HCT116 (cell line): Measurements from ENCODE around the gene KLF9.

ENCODE experiments used
- CTCF ChIP-seq, 3 experiments: fragments of 200-600 bp in 1 of 3; sonication (generic) in 1 of 3; IDR thresholded peaks in 2 of 3; conservative IDR thresholded peaks in 1 of 3; 2 replicates each; pipeline ENCODE4 v1.5.1; 2012 to 2017; ENCODE audit warnings: low read depth in 2 of 3, low read length in 2 of 3, antibody characterized with exemption in 1 of 3, borderline replicate concordance in 1 of 3, control low read depth in 1 of 3, mild to moderate bottlenecking in 1 of 3, mixed read lengths in 1 of 3, mixed run types in 1 of 3, moderate library complexity in 1 of 3; ENCODE audit not compliant: insufficient read depth in 1 of 3
- EZH2 ChIP-seq: fragments of 200-600 bp; sonication (generic); IDR thresholded peaks from 2 replicates; pipeline ENCODE4 v1.6.1; 2017; ENCODE audit warnings: antibody characterized with exemption, mixed run types
- POLR2AphosphoS5 ChIP-seq: IDR thresholded peaks from 2 replicates; pipeline ENCODE4 v1.6.1; 2011; ENCODE audit warnings: mild to moderate bottlenecking, low read depth, low read length, moderate library complexity

GRCh38 chr9:70415041-70415440 is 584 bp upstream of the KLF9 start:
- no peak for TF ChIP-seq POLR2AphosphoS5
- no peak for TF ChIP-seq CTCF (IDR thresholded peaks at IDR 0.05 in 2 of 3, conservative IDR thresholded peaks at IDR 0.05 in 1 of 3; ENCODE audit: borderline replicate concordance in 1 of 3, insufficient read depth in 1 of 3, low read depth in 2 of 3, low read length in 2 of 3)
- TF ChIP-seq EZH2, result no peak
